HFF-Myc (cell line): ENCODE results near the gene GDPD5.

Experiments used
- DNase-seq: peaks from one replicate; pipeline ENCODE4 v3.0.0-alpha.2; 2011; ENCODE audit warnings: low read depth; ENCODE audit errors: extremely low read depth
- H3K4me3 ChIP-seq: replicated peaks from 2 replicates; pipeline ENCODE4 v1.5.1; 2011; ENCODE audit warnings: low read depth, mild to moderate bottlenecking, control low read depth, low read length
- TF ChIP-seq, protein P1 (sequence below): IDR thresholded peaks from 2 replicates; pipeline ENCODE4 v1.5.1; 2012; ENCODE audit warnings: mild to moderate bottlenecking, low read depth, low read length, control low read depth; ENCODE audit errors: missing control alignments

The GDPD5 gene

GRCh38 chr11:75435571-75435925 is 90.2 kb downstream of the GDPD5 start:
- no peak overlapping the region for H3K4me3 ChIP-seq
- no peak for DNase-seq
- TF ChIP-seq, protein P1, sequence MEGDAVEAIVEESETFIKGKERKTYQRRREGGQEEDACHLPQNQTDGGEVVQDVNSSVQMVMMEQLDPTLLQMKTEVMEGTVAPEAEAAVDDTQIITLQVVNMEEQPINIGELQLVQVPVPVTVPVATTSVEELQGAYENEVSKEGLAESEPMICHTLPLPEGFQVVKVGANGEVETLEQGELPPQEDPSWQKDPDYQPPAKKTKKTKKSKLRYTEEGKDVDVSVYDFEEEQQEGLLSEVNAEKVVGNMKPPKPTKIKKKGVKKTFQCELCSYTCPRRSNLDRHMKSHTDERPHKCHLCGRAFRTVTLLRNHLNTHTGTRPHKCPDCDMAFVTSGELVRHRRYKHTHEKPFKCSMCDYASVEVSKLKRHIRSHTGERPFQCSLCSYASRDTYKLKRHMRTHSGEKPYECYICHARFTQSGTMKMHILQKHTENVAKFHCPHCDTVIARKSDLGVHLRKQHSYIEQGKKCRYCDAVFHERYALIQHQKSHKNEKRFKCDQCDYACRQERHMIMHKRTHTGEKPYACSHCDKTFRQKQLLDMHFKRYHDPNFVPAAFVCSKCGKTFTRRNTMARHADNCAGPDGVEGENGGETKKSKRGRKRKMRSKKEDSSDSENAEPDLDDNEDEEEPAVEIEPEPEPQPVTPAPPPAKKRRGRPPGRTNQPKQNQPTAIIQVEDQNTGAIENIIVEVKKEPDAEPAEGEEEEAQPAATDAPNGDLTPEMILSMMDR = no peak

- H3K4me3 ChIP-seq = no peak overlapping the region
- DNase-seq = no peak
- TF ChIP-seq, protein P1 = no peak
These were observed 90.7 kb downstream of the GDPD5 start for GRCh38 chr11:75434886-75435570.

- H3K4me3 ChIP-seq = no peak overlapping the region
- TF ChIP-seq, protein P1 = no peak
- no peak for DNase-seq
These were observed 91.7 kb downstream of the GDPD5 start for GRCh38 chr11:75434051-75434450.

DNA sequence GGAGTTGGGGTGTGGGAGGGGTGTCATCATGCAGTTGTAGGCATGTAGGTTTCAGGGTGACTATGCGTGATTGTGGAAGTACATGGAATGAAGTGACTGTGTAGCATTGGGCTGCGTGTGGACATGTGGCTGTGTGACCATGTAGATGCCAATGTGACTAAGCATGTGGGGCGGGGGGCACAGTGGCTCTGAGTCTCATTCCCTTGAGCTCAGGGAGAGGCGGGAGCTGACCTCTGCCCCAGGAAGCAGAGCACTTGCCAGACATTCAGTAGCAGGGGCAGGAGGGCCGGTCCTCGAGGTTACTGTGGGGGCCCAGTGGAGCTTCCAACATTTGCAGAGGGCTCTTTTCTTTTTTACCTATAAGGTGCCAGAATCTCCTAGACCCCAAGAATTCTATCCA is 92.3 kb downstream of the GDPD5 start:
- no peak overlapping the region for H3K4me3 ChIP-seq
- TF ChIP-seq, protein P1 = no peak
- DNase-seq = no peak

DNA sequence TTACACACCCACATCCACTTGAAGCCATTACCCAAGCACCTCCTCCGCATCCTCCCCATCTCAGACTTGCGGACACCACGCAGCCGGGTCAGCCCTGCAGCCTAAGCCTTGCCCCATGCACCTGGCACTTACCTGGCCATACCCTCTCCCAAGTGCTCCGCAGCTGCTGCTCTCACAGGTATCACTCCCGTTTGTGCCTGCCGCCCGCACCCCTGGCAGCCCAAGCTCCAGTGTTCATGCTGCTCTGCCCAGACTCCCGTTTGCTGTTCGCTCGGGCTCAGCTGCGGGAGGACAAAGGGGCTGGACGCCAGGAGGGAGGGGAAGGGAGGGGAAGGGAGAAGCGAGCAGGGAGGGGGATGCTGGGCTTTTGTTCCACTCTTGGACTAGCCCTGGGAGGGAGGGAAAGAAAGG is 92.8 kb downstream of the GDPD5 start, which contains the start of gene KLHL35:
TSS of gene KLHL35 (minus strand) at position 293 of the 411 bp plus-strand sequence. CDS start 2,574 bp downstream, outside the sequence.
- TF ChIP-seq, protein P1 = no peak
- DNase-seq = no peak
- no peak within 1 kb of the TSS for H3K4me3 ChIP-seq

DNA sequence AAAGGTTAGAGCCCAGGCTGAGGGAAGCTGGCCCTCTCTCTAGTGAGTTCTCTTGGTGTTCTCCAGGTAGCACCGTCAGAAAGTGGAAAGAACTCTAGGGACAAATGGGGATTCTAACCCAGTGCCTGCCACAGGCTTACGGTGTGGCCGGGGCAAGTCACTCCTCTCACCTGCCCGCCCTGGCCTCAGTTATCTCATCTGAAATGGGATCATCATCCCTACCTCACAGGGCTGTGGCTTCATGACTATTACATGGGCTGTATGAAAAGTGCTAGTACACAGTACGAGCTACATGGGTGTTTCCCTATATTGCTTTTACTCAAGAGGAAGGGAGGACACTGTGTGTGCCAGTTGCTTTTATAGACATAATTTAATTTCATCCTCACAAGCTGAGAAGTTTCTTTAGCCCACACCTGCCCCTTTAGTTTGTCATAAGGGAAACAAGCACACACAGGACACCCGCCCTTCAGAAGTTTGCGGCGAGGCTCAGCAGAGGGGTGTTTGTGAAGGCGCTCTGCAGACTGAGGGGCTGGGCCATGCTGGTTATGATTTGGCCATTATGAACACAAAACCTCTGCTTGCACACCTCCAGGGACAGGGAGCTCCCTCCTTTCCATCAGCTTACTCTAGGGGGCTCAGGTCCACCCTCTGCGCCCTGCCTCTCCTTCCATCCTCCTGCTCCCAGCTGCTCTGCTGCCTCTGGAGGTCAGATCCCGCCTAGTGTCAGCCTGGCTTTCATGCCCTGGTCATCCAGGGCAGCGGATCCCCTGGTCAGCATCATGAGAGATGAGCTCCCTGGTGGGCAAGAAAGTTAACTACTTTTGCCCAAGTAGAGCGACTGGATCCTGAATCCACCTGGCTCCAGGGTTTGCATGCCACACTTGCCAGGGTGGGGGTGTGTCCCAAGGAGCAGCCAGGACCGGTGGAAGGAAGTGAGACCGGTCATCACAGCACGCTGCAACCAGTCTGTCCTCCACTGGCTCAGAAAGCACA is 93.9 kb downstream of the GDPD5 start:
- DNase-seq = no peak
- TF ChIP-seq, protein P1 = no peak
- H3K4me3 ChIP-seq = no peak overlapping the region
